GM10266 (cell line): ENCODE data around the gene GPD1L.
A peak's percentile ranks its signal among the peaks of the same experiment; 100 is the strongest.

Source experiments
- DNase-seq: peaks from one replicate; pipeline ENCODE4 v3.0.0; 2012; ENCODE audit errors: extremely low spot score
- TF ChIP-seq, protein P1 (sequence below): IDR thresholded peaks from 2 replicates; pipeline ENCODE4 v1.5.1; 2012; ENCODE audit warnings: mild to moderate bottlenecking, low read depth; ENCODE audit not compliant: control insufficient read depth, insufficient read depth; ENCODE audit errors: missing control alignments

GPD1L gene

GRCh38 chr3:32165442-32165841, 59.0 kb downstream of the GPD1L start:
- DNase-seq: no peak
- TF ChIP-seq, protein P1, sequence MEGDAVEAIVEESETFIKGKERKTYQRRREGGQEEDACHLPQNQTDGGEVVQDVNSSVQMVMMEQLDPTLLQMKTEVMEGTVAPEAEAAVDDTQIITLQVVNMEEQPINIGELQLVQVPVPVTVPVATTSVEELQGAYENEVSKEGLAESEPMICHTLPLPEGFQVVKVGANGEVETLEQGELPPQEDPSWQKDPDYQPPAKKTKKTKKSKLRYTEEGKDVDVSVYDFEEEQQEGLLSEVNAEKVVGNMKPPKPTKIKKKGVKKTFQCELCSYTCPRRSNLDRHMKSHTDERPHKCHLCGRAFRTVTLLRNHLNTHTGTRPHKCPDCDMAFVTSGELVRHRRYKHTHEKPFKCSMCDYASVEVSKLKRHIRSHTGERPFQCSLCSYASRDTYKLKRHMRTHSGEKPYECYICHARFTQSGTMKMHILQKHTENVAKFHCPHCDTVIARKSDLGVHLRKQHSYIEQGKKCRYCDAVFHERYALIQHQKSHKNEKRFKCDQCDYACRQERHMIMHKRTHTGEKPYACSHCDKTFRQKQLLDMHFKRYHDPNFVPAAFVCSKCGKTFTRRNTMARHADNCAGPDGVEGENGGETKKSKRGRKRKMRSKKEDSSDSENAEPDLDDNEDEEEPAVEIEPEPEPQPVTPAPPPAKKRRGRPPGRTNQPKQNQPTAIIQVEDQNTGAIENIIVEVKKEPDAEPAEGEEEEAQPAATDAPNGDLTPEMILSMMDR: no peak

DNA sequence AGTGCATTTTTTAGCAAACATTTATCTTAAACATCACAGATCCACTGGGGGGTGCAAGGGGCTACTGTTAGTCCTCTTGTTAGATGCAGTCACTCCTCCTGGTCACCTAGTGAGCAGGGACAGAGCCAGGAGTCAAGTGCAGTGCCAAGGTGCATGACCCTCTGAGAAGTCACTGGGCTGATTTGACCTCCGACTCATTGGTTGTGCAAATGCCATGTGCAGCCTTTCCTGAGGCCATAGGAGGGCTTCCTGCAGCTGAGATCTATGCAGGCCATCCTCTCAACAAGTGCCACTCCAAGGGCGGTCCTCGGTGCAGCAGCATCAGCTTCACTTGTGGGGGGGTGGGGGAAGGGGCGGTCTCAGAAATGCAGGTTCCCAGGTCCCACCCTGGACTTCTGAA, 60.2 kb downstream of the GPD1L start:
- TF ChIP-seq, protein P1: no peak
- DNase-seq: no peak

DNA sequence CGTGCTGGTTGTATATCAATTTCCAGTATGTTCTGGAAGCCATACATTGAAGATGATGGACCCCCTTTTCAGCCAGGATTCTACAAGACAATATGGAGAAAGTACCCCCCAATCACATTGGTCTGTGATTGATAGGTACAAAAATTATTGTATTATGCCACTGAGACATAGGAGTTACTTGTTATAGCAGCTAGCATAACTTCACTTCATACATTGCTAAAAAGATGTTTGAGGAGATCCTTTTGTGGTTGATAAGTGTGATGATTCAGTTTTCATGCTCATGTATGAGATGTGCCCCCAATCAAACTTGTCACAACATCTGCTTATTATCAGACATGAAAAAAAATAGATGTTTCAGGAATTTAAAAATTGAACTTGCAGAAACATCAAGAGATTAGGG, 66.0 kb downstream of the GPD1L start:
- TF ChIP-seq, protein P1: no peak
- DNase-seq: no peak

GRCh38 chr3:32175607-32176197, 69.3 kb downstream of the GPD1L start:
- peak; percentile 73 for DNase-seq
- TF ChIP-seq, protein P1: peak; percentile 56

DNA sequence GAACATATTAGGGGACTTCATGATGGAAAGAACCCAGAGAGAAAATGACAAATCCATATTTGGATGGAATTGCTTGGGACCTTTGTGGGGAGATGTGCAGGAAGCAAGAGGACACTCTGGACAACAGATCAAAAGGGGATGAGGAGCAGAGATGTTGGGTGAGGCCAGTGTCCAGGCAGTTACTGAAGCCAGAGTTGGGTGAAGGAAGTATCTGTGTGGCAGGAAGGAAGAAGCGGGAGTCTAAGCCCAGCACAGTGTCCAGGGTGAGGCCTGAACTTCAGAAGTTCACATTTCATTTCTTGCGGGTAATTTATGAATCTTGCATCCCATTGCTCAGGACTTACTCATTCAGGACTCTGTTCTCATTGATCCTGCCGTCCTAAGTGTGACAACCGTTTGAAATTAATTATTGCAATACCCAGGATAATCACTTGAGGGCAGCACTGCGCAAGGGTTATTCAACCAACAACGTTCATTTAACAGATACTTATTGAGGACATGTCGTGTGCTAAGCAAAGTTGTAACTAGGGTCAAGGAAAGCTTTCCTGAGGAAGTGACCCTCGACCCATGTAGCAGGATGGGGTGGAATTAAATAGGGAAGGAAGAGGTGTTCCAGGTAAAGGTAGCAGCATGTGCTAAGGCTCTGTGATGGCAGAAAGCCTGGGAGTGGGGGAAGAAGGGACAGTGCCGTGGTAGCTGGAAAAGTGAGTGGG, 70.7 kb downstream of the GPD1L start:
- peak; percentile 65 for DNase-seq
- TF ChIP-seq, protein P1: peak; percentile 74

GRCh38 chr3:32177702-32178198, 71.3 kb downstream of the GPD1L start:
- DNase-seq: peak; percentile 49
- TF ChIP-seq, protein P1: peak; percentile 59
